Neural progenitor cell (in vitro differentiated cells): ENCODE results near the gene PTPRN2.

Experiments
- CTCF ChIP-seq: fragments of 200-600 bp; sonication (generic); IDR thresholded peaks from 2 replicates; pipeline ENCODE4 v1.5.1; 2017; ENCODE audit warnings: antibody characterized with exemption, mild to moderate bottlenecking
- EZH2phosphoT487 ChIP-seq: fragments of 200-600 bp; sonication (generic); IDR thresholded peaks from 2 replicates; pipeline ENCODE4 v1.6.1; 2017; ENCODE audit warnings: antibody characterized with exemption

- TF ChIP-seq CTCF (no peak), EZH2phosphoT487 (no peak)
Observed at GRCh38 chr7:158308001-158308400, 279.6 kb downstream of the PTPRN2 start.
